ENCODE results near the gene TMED4. TPM values are rescaled to one million over a fixed set of nuclear protein-coding genes. Genes with fewer than 3 reads are reported as not detected.

TMED4 gene
- total RNA-seq, 6 experiments from 2014 or later = 73.7 to 89.7 (median 80.7) TPM

DNA sequence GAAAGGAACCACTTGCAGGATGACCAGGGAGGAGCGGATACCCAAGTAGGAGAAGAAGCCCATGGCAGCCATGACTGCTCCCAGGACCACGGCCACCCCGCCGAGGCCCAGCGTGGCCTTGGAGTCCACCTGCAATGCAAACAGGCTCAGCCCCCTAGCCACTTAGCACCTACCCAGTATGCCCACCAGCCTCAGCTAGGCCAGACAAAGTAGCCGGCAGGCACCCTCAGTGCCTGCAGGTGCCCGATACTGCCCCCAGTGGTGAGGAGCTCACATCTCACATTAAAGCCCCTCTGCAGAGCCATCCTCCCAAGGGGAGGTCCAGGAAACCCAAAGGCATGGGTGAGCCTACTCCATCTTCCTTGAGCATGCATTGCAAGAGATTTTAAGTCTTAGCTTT, 47.5 kb downstream of the TMED4 start:
- TF ChIP-seq, protein P1, sequence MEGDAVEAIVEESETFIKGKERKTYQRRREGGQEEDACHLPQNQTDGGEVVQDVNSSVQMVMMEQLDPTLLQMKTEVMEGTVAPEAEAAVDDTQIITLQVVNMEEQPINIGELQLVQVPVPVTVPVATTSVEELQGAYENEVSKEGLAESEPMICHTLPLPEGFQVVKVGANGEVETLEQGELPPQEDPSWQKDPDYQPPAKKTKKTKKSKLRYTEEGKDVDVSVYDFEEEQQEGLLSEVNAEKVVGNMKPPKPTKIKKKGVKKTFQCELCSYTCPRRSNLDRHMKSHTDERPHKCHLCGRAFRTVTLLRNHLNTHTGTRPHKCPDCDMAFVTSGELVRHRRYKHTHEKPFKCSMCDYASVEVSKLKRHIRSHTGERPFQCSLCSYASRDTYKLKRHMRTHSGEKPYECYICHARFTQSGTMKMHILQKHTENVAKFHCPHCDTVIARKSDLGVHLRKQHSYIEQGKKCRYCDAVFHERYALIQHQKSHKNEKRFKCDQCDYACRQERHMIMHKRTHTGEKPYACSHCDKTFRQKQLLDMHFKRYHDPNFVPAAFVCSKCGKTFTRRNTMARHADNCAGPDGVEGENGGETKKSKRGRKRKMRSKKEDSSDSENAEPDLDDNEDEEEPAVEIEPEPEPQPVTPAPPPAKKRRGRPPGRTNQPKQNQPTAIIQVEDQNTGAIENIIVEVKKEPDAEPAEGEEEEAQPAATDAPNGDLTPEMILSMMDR (IDR thresholded peaks at IDR 0.05) = peak; percentile 77
- H3K4me3 Mint-ChIP-seq = no peak overlapping the region
- H3K9me3 Mint-ChIP-seq = no peaks in the 10 kb centered on the region
- no peak overlapping the region for H3K27ac Mint-ChIP-seq
- no peaks in the 10 kb centered on the region for H3K36me3 Mint-ChIP-seq (ENCODE audit: low read depth)
- DNase-seq = no peak
- peaks cover 12% of the 10 kb centered on the region for H3K27me3 Mint-ChIP-seq (ENCODE audit: insufficient read depth)
- peaks cover 13% of the 10 kb centered on the region for H3K4me1 Mint-ChIP-seq (ENCODE audit: low read depth)

DNA sequence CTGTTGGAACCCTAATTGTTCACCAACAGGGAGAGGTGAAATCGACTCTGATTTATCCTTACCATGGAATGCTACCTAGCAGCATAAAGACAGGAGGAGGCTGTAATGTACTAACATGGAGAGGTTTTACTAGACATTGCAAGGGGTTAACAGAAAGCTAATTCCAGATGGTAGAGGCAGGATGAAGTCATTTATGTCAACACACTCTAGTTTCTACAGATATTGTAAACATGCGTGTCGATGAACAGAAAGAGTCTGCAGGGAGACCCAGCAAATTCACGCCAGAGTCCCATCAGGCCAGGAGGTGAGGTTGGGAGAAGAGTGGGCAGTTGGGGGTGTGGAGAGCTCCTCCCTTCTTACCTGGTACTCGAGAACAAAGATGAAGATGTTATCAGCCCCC, 47.9 kb downstream of the TMED4 start:
- no peak for DNase-seq
- no peak overlapping the region for H3K27ac Mint-ChIP-seq
- H3K9me3 Mint-ChIP-seq = no peaks in the 10 kb centered on the region
- peaks cover 13% of the 10 kb centered on the region for H3K27me3 Mint-ChIP-seq (ENCODE audit: insufficient read depth)
- H3K4me3 Mint-ChIP-seq = no peak overlapping the region
- TF ChIP-seq, protein P1 (IDR thresholded peaks at IDR 0.05) = no peak
- H3K36me3 Mint-ChIP-seq (ENCODE audit: low read depth) = no peaks in the 10 kb centered on the region
- peaks cover 13% of the 10 kb centered on the region for H3K4me1 Mint-ChIP-seq (ENCODE audit: low read depth)

DNA sequence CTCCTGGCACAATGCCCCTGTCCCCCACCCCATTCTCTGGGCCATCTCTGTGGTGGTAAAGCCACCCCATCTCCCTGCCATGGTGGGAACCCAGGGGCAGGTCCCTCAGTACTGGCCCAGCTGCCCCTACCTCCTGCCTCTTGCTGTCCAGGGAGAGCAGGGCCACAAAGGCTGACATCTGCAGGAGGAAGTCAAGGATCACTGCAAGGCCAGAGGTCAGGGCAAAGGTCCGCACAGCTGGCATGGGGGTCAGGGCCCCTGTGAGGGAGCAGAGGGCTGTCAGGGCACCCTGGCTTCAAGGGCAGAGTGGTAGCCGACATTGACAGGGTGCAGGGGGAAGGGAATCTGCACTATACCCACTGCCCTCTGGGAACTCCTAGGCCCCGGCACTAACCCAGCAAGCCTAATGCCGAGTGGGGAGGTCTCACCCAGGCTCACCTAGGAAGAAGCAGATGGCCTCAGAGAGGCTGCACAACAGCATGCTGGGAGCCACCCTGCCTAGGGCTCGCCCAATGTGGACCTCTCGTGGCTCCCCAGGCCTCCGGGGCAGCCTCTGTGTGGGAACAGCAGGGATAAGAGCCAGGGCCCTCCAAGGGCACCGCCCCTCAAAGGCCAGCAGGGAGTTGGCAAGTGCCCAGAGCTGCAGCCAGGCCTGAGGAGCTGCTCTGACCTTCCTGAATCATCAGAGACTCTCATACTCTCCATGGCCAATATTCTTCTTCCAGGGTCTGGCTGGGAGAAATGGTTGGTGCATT, 48.6 kb downstream of the TMED4 start:
- TF ChIP-seq, protein P1 (IDR thresholded peaks at IDR 0.05) = no peak
- Mint-ChIP-seq H3K9me3 (no peaks in the 10 kb centered on the region), H3K36me3 (ENCODE audit: low read depth) (no peaks in the 10 kb centered on the region), H3K4me3 (no peak overlapping the region), H3K27ac (no peak overlapping the region), H3K4me1 (ENCODE audit: low read depth) (peaks cover 13% of the 10 kb centered on the region), H3K27me3 (ENCODE audit: insufficient read depth) (peaks cover 12% of the 10 kb centered on the region)
- no peak for DNase-seq

DNA sequence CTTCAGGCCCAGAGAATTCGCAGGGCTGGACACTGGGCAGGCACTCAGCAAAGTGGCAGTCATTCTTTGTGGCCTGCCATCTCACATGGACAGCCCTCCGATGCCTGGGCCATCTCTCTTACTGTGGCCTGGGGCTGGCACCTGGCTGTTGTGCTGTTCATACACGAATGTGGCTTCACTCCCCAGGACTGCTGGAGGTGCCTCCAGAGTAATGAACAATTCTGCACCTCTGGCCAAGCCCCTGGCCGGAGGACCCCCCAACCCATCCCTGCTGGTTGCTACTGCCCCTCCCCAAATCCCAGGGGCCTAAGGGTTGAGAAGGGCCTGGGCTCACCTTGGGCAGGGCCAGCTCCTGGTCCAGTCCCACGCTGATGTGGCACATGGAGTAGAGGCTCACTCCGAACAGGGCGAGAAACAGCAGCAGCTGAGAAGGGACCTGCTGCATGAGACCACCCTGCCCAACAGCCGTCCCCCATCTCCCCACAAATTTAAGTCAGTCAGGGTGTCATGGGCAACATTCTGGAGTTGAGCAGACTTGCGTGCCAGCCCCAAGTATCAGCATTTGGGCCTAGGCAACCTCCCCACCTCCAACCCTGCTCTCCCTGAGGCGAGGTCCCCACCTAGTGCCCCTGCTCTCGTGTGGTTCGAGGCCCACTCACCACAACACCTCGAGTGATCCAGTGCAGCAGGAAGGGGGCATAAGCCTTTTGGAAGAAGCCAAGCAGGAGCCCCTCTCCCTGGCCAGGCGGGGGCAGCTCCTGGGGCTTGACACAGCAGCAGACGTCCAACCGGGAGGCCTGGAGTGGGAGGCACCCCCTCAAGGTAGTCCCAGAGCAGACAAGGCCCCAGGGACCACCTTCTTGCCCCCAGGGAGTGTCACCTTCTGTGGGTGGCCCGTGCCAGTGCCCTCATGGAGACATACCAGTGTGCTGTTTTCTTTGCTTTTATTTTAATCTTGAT, 50.3 kb downstream of the TMED4 start:
- Mint-ChIP-seq H3K4me3 (no peak overlapping the region), H3K36me3 (ENCODE audit: low read depth) (no peaks in the 10 kb centered on the region), H3K27ac (no peak overlapping the region), H3K4me1 (ENCODE audit: low read depth) (peaks cover 13% of the 10 kb centered on the region), H3K9me3 (peaks cover 4% of the 10 kb centered on the region; the same call in 1 of the 2 replicates), H3K27me3 (ENCODE audit: insufficient read depth) (peaks cover 11% of the 10 kb centered on the region)
- no peak for DNase-seq
- TF ChIP-seq, protein P1 (IDR thresholded peaks at IDR 0.05) = no peak

DNA sequence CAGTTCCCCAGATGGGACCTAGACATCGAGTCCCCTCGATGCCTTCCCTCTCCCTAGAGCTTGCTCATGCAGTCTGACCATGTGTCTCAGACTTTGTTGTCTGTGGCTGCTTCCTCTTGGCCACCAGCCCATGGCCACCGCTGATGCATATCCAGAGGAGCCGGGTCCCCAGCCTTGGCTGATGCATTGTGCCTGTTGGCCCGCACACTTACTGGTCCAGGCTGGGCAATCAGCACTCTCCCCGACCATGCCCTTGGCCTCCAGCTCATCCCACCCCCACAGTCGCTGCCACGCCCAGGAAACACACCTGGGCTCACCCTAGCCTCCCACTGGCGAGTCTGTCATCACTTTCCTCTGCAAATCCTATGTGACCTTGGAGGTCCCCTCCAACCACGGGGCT, 51.0 kb downstream of the TMED4 start:
- DNase-seq = no peak
- H3K9me3 Mint-ChIP-seq = peaks cover 6% of the 10 kb centered on the region
- TF ChIP-seq, protein P1 (IDR thresholded peaks at IDR 0.05) = no peak
- no peak overlapping the region for H3K27ac Mint-ChIP-seq
- peaks cover 11% of the 10 kb centered on the region for H3K27me3 Mint-ChIP-seq (ENCODE audit: insufficient read depth)
- H3K4me1 Mint-ChIP-seq (ENCODE audit: low read depth) = peaks cover 13% of the 10 kb centered on the region
- no peak overlapping the region for H3K4me3 Mint-ChIP-seq
- H3K36me3 Mint-ChIP-seq (ENCODE audit: low read depth) = no peaks in the 10 kb centered on the region

Other genes with a start within 250 kb of the TMED4 start
- 100 to 1,000 TPM in 2 of 6 experiments, 10 to 100 TPM in 4; 79.2 to 114 (median 90.6) TPM for gene NUDCD3, start 91.6 kb downstream of the TMED4 start, total RNA-seq (2021; fragmentation: NEBNext Ultra II Directional; extraction: Animal tissue kit (Norgen Biotek cat#: 25700))
- gene NPC1L1, start 40.9 kb downstream of the TMED4 start, total RNA-seq (2021; fragmentation: NEBNext Ultra II Directional; extraction: Animal tissue kit (Norgen Biotek cat#: 25700)) = not detected
- gene DDX56, start 8.3 kb downstream of the TMED4 start, total RNA-seq (2021; fragmentation: NEBNext Ultra II Directional; extraction: Animal tissue kit (Norgen Biotek cat#: 25700)) = 10 to 100 TPM; 62.2 to 81.9 (median 70.1) TPM
- gene OGDH, start 24.4 kb upstream of the TMED4 start, total RNA-seq (2021; fragmentation: NEBNext Ultra II Directional; extraction: Animal tissue kit (Norgen Biotek cat#: 25700)) = 10 to 100 TPM; 77.8 to 88.2 (median 80.2) TPM
- 10 to 100 TPM; 33.2 to 42.4 (median 36.6) TPM for gene ZMIZ2, start 166.6 kb upstream of the TMED4 start, total RNA-seq (2021; fragmentation: NEBNext Ultra II Directional; extraction: Animal tissue kit (Norgen Biotek cat#: 25700))
- 1,000 to 10,000 TPM; 2,348 to 2,538 (median 2,460) TPM for gene PPIA, start 214.4 kb upstream of the TMED4 start, total RNA-seq (2021; fragmentation: NEBNext Ultra II Directional; extraction: Animal tissue kit (Norgen Biotek cat#: 25700))